Esophagus muscularis mucosa (tissue), 3 donors: ENCODE measurements around the gene IQSEC3.

Experiments
- POLR2AphosphoS5 ChIP-seq, 2 donors: sonication (generic); formaldehyde crosslinking; IDR thresholded peaks; one replicate each; pipeline ENCODE4 v1.6.1; 2017; ENCODE audit warnings: antibody characterized with exemption in 2 of 2
- TF ChIP-seq, protein P1 (sequence below), 3 experiments: fragments of 200-600 bp in 2 of 3; fragments of 450-650 bp in 1 of 3; sonication (generic) in 2 of 3; IDR thresholded peaks; one replicate each; pipeline ENCODE4 v1.5.1; 2017 to 2019; ENCODE audit warnings: antibody characterized with exemption in 3 of 3, mild to moderate bottlenecking in 2 of 3, moderate library complexity in 1 of 3

GRCh38 chr12:211142-211465 lies 144.5 kb downstream of the IQSEC3 start:
- TF ChIP-seq, protein P1, sequence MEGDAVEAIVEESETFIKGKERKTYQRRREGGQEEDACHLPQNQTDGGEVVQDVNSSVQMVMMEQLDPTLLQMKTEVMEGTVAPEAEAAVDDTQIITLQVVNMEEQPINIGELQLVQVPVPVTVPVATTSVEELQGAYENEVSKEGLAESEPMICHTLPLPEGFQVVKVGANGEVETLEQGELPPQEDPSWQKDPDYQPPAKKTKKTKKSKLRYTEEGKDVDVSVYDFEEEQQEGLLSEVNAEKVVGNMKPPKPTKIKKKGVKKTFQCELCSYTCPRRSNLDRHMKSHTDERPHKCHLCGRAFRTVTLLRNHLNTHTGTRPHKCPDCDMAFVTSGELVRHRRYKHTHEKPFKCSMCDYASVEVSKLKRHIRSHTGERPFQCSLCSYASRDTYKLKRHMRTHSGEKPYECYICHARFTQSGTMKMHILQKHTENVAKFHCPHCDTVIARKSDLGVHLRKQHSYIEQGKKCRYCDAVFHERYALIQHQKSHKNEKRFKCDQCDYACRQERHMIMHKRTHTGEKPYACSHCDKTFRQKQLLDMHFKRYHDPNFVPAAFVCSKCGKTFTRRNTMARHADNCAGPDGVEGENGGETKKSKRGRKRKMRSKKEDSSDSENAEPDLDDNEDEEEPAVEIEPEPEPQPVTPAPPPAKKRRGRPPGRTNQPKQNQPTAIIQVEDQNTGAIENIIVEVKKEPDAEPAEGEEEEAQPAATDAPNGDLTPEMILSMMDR (IDR thresholded peaks at IDR 0.05) = no peak
- TF ChIP-seq POLR2AphosphoS5 (IDR thresholded peaks at IDR 0.05) = no peak
